Stimulated activated CD8-positive, alpha-beta memory T cell treated with anti-CD3 and anti-CD28 coated beads, Interleukin-15, amount 100 ng/mL, for 1 hour (primary cell): ENCODE results near the gene TPM1.

Source experiments
- DNase-seq: peaks from one replicate; pipeline ENCODE4 v3.0.0-alpha.2; 2020; ENCODE audit warnings: low read depth

The TPM1 gene

DNA sequence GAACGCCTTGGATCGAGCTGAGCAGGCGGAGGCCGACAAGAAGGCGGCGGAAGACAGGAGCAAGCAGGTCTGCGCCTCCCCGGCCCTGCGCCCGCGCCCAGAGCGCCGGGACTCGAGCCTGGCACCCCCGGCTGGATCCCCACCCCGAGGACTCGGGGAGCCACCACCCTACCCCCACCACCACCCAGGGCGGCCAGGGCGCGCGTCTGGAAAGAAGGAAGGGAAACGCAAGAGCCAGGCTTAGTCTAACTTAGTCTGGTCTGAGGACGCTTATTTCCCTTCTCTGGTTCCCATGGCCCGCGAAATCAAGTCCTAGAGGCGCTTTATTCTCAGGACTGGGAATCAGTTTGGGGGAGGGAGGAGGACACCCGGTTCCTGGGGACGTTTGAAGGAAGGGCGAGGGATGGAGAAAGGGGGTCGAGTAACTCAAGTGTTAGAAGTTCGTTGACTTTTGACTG, 359 bp downstream of the TPM1 start:
- no peak for DNase-seq

DNA sequence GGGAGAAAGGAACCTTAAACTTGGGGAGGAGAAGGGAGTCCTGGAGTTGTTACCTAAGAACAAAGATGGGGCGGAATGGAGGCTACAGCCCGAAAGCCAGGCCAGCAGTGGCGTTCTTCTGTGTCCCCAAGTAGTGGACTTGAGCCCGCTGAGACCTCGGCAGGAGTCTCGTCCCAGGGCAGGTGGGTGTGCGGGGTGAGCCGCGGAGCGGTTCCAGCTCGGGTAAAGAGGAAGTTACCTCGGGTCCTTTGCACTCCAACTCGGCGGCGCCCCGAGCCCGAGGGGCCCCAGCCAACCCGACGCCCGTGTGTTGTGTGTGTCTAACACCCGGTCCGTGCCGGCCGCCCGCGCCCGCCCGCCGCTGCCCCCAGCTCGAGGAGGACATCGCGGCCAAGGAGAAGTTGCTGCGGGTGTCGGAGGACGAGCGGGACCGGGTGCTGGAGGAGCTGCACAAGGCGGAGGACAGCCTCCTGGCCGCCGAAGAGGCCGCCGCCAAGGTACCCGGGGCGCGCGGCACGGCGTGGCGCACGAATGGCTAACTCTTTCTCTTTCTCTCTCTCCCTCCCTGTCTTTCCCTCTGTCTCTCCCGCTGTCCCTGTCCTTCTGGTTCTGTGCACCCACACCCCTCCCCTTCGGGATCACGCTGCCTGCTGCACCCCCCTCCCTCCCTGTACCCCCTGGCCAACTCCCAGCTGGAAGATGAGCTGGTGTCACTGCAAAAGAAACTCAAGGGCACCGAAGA, 959 bp downstream of the TPM1 start:
- no peak for DNase-seq

DNA sequence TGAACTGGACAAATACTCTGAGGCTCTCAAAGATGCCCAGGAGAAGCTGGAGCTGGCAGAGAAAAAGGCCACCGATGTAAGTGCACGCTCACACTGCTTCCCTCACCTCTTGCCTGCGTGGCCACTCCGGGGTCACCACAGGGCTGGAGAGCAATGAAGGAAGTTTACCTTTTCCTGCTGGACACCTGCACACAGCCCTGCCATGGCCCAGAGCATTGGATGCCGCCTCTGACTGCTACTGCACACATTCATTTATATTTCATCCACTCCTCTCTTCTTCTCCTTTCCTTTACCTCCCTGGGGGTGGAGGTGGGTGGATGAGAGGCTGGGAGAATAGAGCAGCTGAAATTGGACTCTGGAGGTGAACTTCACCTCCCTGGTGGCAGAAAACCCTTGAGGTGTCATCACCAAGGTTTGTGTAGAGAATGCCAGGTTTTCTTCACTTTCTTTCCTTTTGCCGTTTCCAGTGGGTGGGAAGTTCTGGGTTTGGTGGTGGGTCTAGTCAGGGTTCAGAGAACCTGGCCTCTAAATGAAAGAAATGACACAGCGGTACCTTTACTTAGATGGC, 1.6 kb downstream of the TPM1 start:
- no peak for DNase-seq

DNA sequence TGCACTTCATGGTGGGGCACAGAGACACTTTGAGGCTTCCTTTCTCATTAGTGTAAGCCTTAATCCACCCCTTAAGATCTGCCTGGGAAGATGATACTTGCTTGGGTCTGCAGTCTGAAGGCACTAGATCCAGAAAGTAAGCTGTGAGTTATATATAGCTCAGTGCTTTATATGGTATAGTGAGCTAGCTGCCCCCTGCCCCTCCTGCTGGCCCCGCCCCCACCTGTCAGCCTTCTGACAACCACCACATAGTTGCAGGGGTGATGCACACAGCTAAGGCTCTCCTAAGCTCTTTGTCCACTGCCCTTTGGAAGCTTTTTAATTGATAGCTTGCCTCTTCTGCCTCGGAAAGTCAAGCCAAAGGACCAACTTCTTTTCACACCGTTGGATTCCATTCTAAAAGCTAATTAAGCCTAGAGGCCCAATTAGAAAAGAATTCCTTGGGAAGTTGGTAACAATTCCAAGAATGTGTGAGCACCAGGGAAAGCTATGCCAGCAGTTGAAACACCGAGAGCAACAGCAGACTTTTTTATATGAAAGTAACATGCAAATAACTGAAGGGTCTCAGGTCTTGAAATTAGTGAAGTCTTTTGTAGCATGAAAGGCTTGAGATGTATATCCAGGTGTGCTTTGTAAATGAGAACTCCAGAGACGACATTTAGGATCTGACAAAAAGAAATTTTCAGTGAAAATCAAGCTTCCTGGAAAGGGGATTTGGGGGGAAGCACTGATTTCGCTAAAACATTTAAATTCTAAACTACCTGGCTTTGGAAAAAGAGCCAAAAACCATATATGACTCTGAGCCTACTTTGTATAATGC, 2.3 kb downstream of the TPM1 start:
- no peak for DNase-seq

DNA sequence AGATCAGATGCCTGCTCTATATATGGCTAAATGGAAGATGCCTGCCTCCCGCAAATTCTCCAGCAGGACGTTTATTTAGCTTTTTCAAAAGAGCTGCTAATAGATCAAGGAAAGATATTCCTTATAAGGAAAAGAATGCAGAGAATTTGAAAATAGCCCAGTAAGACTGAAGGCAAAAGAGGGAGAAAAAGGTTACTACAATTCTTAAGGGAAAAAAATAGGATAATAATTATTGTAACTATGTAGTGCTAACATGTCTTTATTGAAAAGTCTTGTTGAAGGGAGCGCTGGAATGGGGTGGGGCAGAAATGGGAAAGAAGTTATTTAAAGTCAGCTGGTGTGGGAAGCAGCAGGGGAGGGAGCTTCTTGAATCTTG, 2.9 kb downstream of the TPM1 start:
- no peak for DNase-seq

DNA sequence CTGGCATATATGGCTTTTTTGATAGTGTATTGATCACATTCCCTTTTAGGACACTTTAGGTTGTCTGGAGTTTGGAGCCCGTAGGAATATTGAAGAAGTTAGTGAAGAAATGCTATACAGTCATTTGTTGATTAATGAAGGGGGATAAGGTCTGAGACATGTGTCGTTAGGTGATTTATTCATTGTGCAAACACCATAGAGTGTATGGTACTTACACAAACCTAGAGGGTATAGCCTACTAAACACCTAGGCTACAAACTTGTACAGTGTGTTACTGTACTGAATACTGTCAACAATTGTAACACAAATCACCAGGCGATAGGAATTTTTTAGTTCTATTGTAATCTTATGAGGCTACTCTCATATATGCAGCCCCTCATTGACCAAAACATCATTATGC, 3.3 kb downstream of the TPM1 start:
- no peak for DNase-seq

DNA sequence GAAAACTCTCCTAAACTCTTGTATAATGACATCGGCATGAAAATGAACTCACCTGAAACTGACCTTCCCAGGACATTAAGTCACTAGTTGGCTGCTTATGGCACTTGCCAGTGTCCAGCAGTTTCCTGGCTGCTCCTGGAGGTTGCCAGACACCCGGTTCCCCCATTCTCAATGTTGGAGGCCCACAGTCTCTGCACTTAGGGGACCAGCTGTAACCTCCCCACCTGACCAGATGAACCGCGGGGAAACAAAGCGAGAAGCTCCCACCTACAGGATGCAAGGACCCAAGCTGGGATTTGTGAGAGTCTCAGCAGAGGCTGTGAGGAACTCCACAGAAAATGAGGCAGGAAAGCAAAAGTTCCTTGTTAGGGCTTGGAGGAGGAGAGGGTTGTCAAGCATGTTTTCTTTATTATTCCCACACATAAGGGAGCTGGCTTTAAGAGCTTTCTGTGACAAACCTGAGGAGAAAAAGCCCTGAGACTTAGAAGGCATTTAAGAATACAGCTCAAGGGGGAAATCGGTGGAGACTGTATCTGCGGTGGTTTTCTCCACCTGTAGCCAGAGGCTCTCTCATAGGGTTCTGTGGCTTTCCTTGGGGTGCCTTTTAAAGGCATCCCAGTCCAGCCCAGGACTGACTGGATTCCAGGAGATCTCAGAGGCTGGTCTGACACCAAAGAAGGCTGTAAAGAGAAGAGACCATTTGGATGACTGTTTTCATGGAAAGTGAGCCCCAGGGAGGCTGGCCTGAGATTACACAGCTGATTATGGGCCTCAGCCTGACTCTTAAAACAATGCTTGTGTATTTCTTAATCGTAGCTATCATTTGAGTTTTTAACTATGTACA, 4.6 kb downstream of the TPM1 start:
- DNase-seq, result no peak

DNA sequence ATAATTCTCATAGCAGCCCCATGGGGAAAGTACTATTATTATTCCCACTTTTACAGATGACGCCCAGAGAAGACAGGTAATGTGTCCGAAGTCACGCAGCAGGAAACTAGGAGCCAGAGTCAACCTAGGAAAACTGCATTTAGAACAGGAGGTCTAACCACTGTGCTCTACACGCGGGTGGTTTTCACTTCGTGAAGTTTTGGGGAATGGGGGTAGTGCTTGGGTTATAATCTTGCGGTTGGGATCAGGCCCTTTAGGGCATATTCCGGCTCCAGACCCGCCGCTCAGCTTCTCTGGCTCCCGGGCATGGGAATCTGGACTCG, 5.2 kb downstream of the TPM1 start:
- no peak for DNase-seq

DNA sequence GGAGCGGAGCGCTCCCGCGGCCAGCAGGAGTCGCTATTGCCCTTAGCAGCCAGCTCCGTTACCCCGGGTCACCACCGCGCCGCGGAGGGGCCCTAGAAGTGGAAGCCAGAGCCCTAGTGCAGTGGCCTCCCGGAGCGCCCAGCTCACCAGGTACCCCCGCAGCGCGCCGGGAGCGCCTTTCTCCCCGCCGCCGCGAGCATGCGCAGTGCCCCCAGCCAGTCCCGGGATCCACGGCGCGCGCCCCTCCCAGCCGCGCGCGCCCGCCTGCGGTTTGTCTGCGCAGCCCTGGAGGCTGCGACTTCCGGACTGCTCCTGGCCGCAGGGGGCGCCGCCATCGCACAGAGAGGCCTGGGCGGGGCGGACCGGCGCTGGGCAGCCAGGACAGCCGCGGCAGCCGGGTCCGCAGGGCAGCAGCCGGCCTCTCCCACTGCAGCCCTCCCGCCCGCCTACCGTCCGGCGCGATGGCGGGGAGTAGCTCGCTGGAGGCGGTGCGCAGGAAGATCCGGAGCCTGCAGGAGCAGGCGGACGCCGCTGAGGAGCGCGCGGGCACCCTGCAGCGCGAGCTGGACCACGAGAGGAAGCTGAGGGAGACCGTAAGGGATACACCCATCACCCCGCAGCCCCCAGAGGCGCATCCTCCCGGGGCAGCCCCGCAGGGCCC, 5.7 kb downstream of the TPM1 start:
- DNase-seq, result peak; percentile 66

DNA sequence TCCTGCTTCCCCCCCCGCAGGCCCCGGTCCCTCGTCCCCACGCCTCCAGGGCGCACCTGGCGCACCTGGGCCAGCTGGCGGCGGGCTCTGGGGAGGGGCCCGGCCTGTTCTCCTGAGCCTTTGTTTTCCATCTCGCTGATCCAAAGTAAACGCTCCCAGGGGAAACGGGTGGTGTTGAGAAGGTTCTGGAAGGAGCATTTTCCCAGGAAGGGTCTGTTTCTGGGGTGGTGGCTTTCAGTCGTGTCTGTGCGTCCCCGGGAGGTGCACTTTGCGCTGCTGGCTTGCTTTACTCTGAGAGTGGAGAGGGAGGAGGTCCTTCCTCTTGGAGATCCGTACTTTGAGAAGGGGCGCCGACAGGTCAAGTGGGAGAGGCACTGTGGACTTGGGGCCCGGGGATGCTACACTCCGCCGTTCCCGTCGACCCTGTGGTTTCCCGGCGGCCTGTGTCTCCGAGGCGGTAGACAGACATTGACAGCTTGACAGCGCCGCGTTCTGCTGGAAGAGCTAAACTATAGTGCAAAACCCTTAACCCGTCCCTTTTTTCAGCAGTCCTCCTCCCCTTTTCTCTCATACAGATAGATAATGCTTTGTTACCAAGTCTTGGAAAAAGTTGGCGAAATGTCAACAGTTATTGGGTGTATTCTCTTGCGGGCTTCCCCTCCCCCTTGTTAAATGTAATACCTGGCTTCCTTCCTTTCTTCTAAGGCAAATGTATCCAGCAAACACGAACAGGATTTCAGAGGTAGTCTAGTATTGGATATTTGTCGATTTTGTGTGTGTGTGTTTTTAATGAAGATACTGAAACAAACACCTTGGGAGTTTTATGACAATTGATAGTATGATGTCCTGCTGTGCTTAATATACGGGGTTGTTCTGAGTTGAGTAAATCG, 6.5 kb downstream of the TPM1 start:
- DNase-seq, result no peak

DNA sequence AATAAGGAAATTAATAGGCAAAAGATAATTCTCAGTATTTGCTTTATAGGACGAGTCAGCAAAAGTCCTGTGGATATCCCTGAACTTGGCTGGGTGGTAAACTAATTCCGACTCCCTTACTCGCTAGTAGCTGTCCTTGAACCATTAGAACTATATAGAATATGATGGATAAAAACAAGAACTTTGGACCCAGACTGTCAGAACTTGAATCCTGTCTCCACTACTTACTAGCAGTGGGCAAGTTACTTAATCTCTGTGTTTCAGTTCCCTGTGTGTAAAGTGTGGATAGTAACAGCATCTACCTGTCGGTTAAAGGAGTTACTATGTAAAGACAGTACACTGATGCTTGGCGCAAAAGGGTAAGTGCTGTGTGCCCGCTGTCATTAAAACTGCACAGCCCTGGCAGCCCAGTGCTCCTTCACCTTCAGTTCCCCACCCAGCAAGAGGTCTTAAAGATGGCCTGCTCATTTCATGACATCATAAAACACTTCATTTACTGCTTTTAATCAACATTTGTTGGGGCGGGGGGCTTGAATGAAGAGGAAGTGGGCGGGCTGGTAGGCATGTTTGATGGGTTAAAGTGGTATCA, 7.3 kb downstream of the TPM1 start:
- no peak for DNase-seq

DNA sequence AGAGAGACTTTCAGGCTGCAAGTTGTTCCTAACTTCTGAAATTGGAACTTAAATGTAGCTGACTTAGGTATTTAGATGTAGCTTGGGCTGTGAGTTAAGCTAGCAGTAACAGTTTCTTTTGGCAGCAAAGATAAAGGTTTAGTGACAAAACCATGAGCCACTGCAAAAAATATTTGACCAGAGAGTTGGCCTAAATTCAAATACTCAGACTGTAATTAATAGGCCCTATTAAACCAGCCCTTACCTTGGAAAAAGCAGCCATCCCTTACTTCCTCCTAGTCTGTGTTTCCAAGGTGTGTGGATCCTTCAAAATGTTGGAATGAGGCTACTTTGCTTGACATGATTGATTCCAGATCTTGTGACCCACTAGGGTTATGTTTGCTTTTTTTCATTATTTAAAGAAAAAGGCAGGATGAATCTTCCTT, 8.2 kb downstream of the TPM1 start:
- no peak for DNase-seq

DNA sequence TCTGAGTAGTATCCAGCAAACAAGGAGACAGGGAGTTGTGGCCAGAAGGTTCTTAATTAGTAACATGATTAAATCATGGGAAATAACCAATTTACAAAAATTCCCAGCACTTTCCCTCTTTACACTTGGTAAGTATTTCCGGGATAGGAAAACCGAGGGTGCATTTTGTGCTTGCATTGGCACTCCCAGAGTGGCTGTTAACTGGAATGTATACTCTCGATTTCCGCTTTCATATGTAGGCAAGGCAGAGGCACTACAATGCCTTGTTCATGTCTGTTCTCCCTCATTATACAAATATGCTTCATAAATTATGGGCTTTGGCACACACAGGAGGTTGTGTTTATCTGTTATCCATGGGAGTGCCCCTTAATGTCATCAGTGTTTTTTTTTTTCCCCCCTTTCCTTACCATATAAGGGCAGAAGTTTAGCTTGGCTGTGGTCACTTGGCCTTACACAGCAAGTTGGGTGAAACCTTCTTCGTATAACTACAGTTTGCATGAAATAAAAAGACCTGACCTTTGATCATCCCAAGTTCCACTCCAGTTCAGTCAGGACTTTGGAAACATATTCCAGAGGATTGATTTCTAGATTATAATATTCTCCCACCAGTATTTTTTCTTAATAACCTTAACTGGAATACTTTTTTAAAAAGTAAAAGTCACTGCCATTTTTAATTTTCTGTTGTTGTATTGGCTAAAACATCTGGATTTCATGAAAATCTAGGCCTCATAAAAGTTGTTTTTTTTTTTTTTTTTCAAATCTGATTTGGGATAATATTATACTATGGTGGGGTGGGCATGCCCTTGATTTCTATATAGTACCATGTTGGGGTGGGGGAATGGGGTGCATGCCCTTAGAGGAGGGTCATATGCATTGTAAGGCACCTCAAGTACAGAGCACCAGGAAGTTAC, 8.9 kb downstream of the TPM1 start:
- DNase-seq, result no peak

DNA sequence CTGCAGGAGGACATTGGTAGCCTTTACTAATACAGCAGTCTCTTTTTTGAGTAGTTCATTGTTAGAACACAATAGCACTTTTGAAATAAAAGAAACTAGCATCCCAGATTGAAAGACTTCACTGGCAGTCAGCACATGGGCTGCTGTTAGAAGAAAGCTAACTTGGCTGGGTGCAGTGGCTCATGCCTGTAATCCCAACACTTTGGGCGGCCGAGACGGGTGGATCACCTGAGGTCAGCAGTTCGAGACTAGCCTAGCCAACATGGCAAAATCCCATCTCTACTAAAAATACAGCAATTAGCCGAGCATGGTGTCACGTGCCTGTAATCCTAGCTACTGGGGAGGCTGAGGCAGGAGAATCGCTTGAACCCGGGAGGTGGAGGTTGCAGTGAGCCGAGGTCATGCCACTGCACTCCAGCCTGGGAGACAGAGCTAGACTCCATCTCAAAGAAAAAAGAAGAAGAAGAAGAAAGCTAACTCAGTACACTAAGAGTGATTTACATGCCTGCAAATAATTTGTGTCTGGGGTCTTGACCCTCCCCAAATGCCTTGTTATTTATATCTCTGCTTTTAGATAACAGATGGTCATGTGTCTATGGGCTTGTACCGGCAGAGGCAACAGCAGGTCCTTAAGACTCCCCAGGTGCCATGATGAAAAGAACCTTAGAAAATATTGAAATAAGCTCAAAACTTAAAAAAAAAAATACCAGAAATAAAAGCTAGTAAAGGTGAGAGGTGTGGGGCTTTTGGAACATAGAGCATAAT, 9.7 kb downstream of the TPM1 start:
- DNase-seq, result no peak

DNA sequence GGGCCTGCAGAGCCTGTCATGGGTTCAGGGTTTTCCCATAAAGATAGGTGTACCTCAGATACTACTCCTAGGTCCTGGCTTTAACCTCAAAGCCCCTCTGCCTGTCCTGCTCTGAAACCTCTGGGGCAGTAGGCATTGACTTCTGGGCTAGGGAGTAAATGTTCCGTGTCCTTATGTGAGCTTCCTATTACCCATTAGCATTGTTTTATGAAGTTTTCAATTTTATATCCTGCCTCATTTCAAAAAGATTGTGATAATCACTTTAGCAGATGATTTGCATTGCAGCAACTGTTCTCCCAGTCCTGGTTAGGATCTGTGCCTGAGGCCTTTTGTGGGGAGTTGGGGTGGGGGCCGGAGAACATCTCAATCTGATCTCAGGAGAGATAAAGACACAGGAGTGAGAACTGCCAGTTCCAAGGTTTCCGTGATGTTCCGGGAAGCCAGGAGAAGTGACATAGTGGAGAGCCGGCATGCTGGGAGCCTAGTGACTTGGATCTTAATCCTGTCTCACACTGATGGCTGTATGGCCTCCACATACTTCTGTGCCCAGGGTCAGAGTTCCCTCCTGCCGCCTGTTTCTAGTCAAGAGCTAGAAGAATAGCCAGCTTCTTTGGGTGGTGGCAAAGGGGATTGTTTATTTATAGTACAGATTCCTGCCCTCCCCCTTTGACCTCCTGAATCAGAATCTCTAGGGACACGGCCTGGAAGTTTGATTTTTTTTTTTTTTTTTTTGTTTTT, 10.6 kb downstream of the TPM1 start:
- no peak for DNase-seq

DNA sequence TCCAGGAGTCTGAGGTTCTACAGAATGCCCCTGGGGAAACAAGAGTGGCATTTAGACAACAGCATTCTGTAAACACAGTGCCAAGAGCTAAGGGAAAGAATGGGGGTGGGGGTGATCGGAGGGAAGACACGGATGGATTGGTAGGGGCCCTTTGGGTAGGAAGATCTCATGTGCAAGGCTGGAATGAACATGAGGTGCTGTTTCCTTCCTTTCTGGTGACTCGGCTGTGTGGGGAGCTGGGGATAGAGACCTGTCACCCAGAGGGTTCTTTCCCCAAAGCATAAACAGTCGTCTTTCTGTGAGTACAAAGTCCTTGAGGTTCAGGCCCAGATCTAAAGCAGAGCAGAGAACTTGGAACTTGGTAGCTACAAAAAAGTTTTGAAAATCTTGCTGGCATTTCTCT, 11.7 kb downstream of the TPM1 start:
- DNase-seq, result no peak

DNA sequence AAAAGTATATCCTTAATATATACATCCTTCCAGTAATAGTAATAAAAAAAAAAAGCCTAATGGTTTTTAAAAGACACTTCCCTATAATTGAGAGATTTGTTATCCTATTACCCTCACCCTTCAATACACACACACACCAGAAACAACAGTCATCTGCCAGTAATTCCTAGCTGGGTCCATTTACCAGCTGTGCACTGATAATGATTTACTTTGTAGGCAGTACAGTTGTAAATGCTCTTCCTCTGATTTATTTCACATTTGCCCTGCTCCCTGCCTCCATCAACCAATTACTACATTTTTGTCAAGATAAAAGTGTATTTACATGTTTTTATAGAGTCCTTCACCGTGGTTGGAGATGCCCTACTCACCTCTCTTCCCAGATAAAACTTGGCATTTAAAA, 12.4 kb downstream of the TPM1 start:
- no peak for DNase-seq

DNA sequence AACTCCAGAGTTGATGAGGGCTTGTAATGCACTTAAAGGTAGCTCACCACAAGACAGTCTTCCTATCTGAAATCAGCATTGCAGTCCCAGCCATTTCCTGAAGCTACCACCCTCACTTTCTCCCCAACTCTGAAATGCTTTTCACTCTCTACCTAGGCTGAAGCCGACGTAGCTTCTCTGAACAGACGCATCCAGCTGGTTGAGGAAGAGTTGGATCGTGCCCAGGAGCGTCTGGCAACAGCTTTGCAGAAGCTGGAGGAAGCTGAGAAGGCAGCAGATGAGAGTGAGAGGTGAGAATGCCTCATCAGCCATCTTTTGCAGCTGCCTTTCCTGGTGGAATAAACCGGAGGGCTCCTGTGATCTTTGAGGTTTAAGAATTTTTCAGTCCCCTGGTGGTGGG, 14.3 kb downstream of the TPM1 start:
- DNase-seq, result no peak
